Subcutaneous adipose tissue (tissue), 4 donors: ENCODE measurements around the gene KIAA0930. TPM values are rescaled to one million over a fixed set of nuclear protein-coding genes. Genes with fewer than 3 reads are reported as not detected.

Experiments used
- total RNA-seq, 4 donors: library from RNA; depleted of rRNA; stranded (reverse); fragments of >200 nt; gene quantifications; one replicate each; pipeline ENCODE4 v1.1.0, GENCODE V29; 2016
- TF ChIP-seq, protein P1 (sequence below): fragments of 450-650 bp; IDR thresholded peaks from one replicate; pipeline ENCODE4 v1.5.1; 2016; ENCODE audit warnings: low read depth, mild to moderate bottlenecking, control low read depth, antibody characterized with exemption, moderate library complexity

The KIAA0930 gene
- total RNA-seq, 4 donors from 2014 or later = 20.1 to 69.7 (median 36.0) TPM

GRCh38 chr22:45210577-45210976 lies 30.1 kb downstream of the KIAA0930 start:
- TF ChIP-seq, protein P1, sequence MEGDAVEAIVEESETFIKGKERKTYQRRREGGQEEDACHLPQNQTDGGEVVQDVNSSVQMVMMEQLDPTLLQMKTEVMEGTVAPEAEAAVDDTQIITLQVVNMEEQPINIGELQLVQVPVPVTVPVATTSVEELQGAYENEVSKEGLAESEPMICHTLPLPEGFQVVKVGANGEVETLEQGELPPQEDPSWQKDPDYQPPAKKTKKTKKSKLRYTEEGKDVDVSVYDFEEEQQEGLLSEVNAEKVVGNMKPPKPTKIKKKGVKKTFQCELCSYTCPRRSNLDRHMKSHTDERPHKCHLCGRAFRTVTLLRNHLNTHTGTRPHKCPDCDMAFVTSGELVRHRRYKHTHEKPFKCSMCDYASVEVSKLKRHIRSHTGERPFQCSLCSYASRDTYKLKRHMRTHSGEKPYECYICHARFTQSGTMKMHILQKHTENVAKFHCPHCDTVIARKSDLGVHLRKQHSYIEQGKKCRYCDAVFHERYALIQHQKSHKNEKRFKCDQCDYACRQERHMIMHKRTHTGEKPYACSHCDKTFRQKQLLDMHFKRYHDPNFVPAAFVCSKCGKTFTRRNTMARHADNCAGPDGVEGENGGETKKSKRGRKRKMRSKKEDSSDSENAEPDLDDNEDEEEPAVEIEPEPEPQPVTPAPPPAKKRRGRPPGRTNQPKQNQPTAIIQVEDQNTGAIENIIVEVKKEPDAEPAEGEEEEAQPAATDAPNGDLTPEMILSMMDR = no peak

DNA sequence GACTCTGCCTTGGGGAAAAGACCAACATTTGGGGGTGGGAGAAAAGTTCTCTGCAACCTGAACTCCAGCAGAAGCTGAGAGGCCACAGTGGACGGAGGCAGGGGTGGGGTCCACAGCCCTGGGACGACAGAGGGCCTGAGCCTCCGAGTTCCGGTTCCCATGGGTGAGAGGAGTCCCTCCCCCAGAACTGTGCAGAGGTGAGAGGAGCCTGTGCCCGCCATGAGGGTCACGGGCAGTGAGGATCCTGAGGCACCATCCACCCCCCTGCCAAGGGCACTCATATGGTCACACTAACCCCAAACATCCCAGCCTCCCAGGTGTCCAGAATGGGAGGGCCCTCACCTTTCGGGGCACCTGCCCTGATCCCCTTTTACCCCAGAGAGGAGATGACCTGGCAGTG lies 30.5 kb downstream of the KIAA0930 start:
- TF ChIP-seq, protein P1 = no peak

DNA sequence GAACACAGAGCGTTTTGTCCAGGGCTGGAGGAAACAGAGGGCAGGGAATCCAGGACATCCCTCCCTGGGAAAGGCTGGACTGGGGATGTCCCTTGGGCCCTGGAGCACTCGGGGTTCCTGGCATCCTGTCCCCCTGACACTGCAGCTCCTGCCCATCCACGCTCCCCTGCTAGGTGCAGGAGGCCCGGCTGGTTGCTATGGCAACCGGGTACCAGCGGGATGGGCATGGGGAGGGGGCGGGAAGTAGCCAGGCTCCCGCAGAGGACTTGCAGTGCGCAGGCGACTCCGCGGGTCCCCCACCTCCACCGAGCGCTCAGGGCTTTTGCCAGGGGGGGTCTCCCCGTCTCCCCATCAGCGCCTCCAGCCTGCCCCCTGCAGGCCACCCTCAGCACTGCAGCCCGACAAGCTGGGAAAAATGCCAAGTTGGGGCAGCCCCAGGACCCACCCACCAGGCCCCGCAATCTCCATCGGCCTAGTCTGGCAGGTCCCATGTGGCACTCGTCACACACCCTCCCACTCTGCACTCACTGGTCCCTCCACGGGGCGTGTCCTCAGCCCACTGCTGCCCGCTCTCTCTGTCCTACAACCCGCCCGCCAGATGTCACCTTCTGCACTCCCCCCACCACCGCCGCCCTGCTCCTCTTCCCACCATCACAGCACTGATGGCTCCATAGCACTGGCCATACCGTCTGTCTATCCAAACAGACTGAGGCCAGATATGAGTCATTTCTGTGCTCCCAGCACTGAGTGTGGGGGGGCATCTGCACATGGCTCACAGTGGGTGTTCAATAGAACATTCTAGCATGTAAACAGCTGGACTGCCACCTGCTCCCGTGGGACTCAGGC lies 31.5 kb downstream of the KIAA0930 start:
- TF ChIP-seq, protein P1 = no peak

GRCh38 chr22:45208696-45208992 lies 32.0 kb downstream of the KIAA0930 start:
- TF ChIP-seq, protein P1 = no peak

GRCh38 chr22:45207981-45208664 lies 32.6 kb downstream of the KIAA0930 start:
- TF ChIP-seq, protein P1 = no peak

GRCh38 chr22:45207533-45207932 lies 33.2 kb downstream of the KIAA0930 start:
- TF ChIP-seq, protein P1 = no peak

GRCh38 chr22:45206233-45206632 lies 34.5 kb downstream of the KIAA0930 start:
- TF ChIP-seq, protein P1 = no peak
